Posterior vena cava (tissue), 2 donors: ENCODE results near the gene HBZ. TPM values are rescaled to one million over a fixed set of nuclear protein-coding genes. Genes with fewer than 3 reads are reported as not detected.
"Not testable (repeated sequence)": the region's sequence is repeated elsewhere in the genome, so short reads cannot be mapped to it uniquely, and the experiment has no call there.

Experiments
- DNase-seq: peaks from one replicate; pipeline ENCODE4 v3.0.0-alpha.2; 2020; ENCODE audit warnings: low spot score
- intact Hi-C, 2 donors: fragments of 100-400 bp; cut with DNase I; formaldehyde crosslinking; loops; one replicate each; pipeline versions ENCODE4 v1.14.1 to v1.14.2; 2022 to 2023
- long read RNA-seq, 2 donors: library from polyadenylated mRNA; unstranded; transcript quantifications; one replicate each; pipeline ENCODE4 v2.0.0, GENCODE V29; 2020 to 2021
- total RNA-seq, 2 donors: library from RNA; stranded (reverse); fragmentation: NEBNext Ultra II Directional; extraction: Animal tissue kit (Norgen Biotek cat#: 25700); gene quantifications; one replicate each; pipeline ENCODE4 v1.2.1, GENCODE V29; 2021
- donor health status: DM: yes; HTN: yes; CAD: no.
- donor health status: DM: yes; HTN: yes; CAD: no.

Gene HBZ
- not detected for total RNA-seq
- long read RNA-seq, donor 1 = 0 reads
- long read RNA-seq, donor 2 = 0 reads

- DNase-seq = no peak
- intact Hi-C loops = no loop called here
These were observed at the start of gene HBZ for GRCh38 chr16:152141-153128. Gene HBZ (plus strand): TSS chr16:152644. CDS start chr16:152910, 266 bp downstream.

- intact Hi-C loops = no loop called here
- no peak for DNase-seq
These were observed 48.1 kb upstream of the HBZ start for GRCh38 chr16:104355-104754.

GRCh38 chr16:104928-105327 lies 47.5 kb upstream of the HBZ start:
- DNase-seq = no peak
- intact Hi-C loops = loop anchor here in 1 of 2 donors (5.0 kb wide), 1 partner anchor 77 kb away; the partner anchor contains the start of gene HBQ1

GRCh38 chr16:105521-105920 lies 46.9 kb upstream of the HBZ start:
- intact Hi-C loops = loop anchor here in 1 of 2 donors (5.0 kb wide), 1 partner anchor 77 kb away; the partner anchor contains the start of gene HBQ1
- no peak for DNase-seq

GRCh38 chr16:106623-107324 lies 45.7 kb upstream of the HBZ start:
- DNase-seq = no peak

GRCh38 chr16:112153-112840 lies 40.1 kb upstream of the HBZ start:
- intact Hi-C loops = no loop called here
- DNase-seq = peak; percentile 55

More at GRCh38 chr16:106623-107324, 45.7 kb upstream of the HBZ start:
- intact Hi-C loops = loop anchor here in 1 of 2 donors (5.0 kb wide), 1 partner anchor 76 kb away; the partner anchor contains the start of gene HBQ1

- DNase-seq = peak; percentile 0
- intact Hi-C loops = no loop called here
These were observed 38.1 kb upstream of the HBZ start for GRCh38 chr16:114327-114726.

GRCh38 chr16:116015-116414 lies 36.4 kb upstream of the HBZ start:
- intact Hi-C loops = no loop called here
- peak; percentile 70 for DNase-seq

GRCh38 chr16:117379-118365 lies 34.8 kb upstream of the HBZ start:
- intact Hi-C loops = no loop called here
- no peak for DNase-seq

- DNase-seq = no peak
- intact Hi-C loops = no loop called here
These were observed 33.6 kb upstream of the HBZ start for GRCh38 chr16:118857-119256.

GRCh38 chr16:119295-119694 lies 33.1 kb upstream of the HBZ start:
- intact Hi-C loops = no loop called here
- DNase-seq = no peak

- no peak for DNase-seq
- intact Hi-C loops = no loop called here
These were observed 32.5 kb upstream of the HBZ start for GRCh38 chr16:119835-120491.

GRCh38 chr16:120756-121155 lies 31.7 kb upstream of the HBZ start:
- intact Hi-C loops = no loop called here
- DNase-seq = no peak

- intact Hi-C loops = no loop called here
- no peak for DNase-seq
These were observed 30.1 kb upstream of the HBZ start for GRCh38 chr16:122361-122760.

- intact Hi-C loops = not testable (repeated sequence)
These were observed 28.7 kb upstream of the HBZ start for GRCh38 chr16:123558-124350.

GRCh38 chr16:125011-125410 lies 27.4 kb upstream of the HBZ start:
- no peak for DNase-seq
- intact Hi-C loops = no loop called here

More at GRCh38 chr16:123558-124350, 28.7 kb upstream of the HBZ start:
- not testable (repeated sequence) for DNase-seq

- DNase-seq = peak; percentile 11
- intact Hi-C loops = no loop called here
These were observed 23.4 kb upstream of the HBZ start for GRCh38 chr16:129075-129474.
